ENCODE results near the gene ELOVL7.
"Not testable (repeated sequence)": the region's sequence is repeated elsewhere in the genome, so short reads cannot be mapped to it uniquely, and the experiment has no call there.

ELOVL7 gene

DNA sequence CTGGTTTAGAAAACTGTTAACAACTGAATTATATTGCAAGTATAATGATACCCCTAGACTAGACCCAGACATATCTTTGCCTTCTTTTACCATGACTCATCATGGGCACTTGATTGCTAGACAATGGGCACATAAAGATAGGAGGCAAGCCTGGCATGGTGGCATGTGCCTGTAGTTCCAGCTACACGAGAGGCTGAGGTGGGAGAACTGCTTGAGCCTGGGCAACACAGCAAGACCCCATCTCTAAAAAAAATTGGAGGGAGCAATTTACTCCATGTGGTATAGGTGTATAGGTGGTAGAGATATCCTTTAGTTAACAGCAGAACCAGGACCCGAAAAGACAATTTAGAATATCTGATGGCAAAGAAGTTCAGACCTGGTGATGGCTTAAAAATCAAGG is 51.6 kb downstream of the ELOVL7 start:
- no peak for DNase-seq

DNA sequence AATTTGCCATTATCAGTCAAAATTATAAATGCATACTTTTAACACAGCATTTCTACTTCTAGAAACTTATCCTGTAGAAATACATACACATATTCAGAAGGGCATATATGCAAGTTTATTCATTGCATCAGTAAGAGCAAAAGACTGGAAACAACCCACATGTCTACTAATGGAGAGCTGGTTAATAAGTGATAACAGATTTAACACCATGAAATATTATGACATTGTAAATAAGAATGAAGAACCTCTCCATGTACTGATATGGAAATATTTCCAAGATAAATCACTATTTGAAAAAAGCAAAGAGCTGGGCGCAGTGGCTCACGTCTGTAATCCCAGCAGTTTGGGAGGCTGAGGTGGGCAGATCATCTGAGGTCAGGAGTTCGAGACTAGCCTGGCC is 54.5 kb downstream of the ELOVL7 start:
- DNase-seq, result no peak

DNA sequence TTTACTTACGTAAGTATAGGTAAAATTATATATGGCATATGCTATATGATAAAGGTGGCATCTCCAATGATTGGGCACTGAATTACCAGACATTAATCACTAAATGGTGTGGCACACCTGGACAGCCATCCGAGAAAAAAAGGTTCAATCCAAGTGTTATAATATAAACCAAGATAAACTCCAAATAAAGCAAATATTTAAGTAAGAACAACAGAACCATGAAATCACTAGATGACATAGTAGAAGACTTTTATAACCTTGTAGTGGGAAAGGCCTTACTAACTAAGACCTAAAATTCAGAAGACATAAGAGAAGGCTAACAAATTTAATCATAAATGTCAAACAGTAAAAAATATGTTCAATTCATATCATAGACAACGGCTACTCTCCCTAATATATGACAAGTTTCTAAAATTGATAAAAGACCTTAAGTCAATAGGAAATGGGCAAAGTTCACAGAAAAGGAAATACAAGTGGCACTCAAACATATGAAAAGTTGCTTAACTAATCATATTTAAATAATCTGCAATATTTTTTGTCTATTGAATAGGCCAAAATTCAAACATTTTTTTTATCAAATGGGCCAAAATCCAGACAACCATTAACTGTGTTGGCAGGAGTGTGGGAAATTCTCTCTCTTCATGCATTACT is 55.1 kb downstream of the ELOVL7 start:
- no peak for DNase-seq

DNA sequence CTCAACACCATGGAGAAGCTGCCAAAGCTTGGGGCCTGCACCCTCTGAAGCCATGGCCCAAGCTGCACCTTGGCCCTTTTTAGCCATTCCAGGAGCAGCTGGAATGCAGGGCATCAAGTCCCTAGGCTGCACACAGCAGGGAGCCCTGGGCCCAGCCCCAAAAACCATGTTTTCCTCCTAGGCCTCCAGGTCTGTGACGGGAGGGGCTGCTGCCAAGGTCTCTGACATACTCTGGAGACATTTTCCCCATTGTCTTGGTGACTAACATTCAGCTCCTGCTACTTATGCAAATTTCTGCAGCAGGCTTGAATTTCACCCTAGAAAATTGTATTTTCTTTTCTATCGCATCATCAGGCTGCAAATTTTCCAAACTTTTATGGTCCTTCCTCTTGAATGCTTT is 64.6 kb downstream of the ELOVL7 start:
- DNase-seq, result no peak

DNA sequence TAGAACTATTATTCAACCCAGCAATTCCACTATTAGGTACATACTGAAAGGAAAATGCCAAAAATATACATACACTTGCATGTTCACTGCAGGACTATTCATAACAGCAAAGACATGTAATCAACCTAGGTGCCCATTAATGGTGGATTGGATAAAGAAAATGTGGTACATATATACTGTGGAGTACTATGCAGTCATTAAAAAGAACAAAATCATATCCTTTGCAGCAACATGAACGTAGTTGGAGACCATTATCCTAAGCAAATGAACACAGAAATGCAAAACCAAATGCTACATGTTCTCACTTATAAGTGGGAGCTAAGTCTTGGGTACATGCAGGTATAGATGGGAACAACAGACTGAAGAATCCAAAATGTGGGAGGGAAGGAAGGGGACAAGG is 67.7 kb downstream of the ELOVL7 start:
- no peak for DNase-seq

DNA sequence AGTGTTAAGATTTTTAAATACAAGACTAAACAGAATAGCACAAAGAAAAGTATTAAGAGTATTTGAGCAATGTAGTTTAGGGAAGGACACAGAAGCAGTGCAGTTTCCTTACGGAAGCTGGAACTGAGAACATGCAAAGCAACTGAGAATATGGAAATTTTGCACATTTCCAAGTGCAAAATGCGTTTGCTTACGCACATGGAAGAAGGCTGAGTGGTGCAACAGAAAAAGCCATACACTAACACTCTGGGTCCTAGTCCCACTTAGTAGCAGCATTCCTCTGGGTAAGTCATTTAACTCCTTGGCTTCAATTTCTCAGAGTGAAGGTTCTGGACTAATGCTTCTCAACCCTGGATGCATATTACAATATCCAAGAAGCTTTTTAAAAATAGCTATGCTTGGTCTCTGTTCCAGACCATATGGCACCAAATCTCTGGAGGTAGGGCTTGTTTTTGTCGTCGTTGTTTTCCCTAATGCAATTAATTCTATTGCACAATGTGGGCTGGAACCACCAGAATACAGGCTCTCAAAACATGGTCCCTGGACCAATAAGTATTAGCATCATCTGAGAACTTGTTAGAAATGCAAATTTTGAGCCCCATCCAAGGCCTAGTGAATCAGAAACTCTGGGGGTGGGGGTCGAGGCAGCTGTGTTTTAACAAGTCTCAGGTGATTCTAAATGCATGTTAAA is 78.9 kb downstream of the ELOVL7 start:
- no peak for DNase-seq

DNA sequence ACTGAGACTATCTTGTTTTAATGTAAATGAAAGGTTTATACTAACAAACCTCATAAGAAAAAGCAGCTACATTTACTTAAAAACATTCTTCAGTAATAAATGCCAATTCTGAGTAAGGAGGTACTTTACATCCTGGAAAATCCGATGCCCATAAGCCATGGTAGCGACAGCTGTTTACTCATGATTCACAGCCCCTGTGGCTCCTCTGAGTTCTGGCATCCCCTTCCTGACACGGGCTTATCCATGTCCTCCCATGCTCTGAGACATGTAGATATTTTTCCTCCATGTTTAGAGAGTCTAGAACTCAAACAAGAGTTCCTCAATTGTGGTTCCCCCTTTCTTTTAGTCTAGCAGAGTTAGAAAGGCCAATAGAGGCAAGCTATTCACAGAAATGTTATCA is 81.0 kb downstream of the ELOVL7 start:
- DNase-seq, result no peak

DNA sequence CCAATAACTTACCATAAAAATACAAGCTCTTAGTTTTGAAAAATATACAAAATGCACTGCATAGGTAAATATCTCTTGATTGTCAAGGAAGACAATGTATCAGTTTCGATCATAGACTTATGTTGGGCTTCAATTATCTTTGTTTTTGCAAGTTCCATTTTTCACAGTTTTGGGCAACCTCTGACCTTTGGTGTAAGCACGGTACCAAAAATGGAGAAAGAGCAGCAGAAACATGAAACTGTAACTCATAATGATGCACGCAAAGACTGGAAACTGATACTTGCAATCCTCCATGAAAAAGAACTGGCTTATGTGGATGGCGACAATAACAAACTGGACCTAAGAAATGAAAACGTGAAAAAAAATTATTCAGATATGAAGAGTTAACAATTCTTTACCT is 89.6 kb downstream of the ELOVL7 start:
- no peak for DNase-seq

DNA sequence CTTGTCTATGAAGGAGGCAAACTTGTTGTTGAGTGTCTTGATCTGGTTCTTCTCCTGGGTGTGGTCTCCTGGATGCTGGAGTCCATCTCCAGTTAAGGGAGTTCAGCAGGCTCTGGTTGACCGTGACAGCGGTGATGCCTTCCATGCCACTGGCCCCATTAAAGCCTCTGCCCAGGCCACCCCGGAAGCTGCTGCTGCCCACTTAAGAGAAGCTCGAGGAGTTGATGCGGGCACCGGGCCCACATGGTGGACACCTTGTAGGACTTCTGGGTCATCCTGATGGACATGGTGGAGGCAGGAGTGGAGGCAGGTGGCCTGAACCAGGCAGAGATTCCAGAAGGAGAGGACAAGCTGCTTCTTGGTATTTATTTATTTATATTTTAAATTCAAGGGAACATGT is 99.4 kb downstream of the ELOVL7 start:
- DNase-seq, result no peak

DNA sequence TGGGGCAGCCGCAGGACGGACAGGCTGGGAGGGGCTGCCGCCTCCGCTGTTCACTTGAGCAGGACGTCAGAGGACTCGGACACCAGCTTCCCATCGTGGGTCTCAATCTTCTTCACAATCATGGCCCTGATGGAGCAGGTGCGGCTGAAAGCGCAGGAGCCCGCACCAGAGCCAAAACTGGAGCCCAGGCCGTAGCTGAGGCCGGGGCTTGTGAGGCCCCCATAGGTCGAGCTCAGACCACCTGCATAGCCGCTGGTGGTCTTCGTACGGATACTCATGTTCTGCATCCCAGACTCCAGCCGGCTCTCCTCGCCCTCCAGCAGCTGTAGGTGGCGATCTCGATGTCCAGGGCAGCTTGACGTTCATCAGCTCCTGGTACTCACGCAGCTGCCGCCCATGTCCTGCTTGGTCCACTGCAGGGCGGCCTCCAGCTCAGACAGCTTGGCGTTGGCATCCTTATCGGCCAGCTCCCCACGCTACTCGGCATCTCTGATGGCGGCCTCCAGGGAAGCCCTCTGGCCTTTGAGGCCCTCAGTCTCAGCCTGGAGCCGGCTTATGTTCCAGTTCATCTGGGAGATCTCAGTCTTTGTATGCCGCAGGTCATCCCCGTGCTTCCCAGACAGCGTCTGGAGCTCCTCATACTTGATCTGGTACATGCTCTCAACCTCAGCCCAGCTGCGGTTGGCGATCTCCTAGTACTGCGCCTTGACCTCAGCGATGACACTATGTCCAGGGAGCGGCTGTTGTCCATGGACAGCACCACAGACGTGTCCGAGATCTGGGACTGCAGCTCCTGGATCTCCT is 100.4 kb downstream of the ELOVL7 start:
- no peak for DNase-seq

DNA sequence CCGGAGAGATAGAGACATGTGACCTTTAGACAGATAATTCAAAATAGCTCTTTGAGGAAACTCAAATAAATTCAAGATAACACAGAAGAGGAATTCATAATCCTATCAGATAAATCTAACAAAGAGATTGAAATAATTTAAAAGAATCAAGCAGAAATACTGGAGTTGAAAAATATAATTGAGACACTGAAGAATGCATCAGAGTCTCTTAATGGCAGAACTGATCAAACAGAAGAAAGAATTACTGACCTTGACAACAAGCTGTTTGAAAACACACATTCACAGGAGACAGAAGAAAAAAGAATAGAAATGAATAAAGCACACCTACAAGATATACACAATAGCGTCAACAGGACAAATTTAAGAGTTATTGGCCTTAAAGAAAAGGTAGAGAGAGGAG is 103.7 kb downstream of the ELOVL7 start:
- DNase-seq, result no peak

DNA sequence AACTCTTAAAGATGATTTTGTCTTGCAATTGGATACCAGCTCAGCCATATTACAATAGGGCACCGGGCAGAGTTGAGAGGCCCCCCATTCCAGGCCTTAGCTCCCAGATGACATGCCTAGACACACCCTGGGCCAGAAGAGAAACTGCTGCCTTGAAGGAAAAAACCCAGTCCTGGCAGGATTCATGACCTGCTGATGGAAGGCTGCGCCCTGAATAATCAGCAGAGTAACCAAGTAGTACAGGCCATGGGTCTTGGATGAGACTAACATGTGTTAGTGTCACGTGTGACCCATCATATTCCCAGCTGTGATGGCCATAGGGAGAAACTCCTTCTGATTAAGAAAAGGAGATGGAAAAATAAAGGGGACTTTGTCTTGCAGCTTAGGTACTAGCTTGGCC is 105.1 kb downstream of the ELOVL7 start:
- no peak for DNase-seq

DNA sequence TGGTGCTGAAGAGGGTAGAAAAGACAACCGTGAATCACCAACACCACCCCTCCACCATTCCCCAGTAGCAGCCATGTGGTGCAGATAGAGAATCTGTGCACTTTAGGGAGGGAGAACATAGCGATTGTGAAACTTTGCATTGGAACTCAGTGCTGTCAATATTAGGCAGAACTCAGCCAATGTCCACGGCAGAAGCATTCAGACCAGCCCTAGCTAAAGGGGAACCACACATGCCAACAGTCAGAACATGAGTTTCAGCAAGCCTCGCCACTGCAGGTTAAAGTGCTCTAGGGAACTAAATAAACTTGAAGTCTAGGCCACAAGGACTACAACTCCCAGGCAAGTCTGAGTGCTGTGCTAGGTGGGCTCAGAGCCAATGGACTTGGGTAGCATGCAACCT is 105.6 kb downstream of the ELOVL7 start:
- no peak for DNase-seq

DNA sequence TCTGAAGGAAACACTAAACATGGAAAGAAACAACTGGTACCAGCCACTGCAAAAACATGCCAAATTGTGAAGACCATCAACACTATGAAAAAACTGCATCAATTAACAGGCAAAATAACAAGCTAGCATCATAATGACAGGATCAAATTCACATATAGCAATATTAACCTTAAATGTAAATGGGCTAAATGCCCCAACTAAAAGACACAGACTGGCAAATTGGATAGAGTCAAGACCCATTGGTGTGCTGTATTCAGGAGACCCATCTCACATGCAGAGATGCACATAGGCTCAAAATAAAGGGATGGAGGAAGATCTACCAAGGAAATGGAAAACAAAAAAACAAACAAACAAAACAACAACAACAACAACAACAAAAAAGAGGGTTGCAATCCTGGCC is 113.2 kb downstream of the ELOVL7 start:
- not testable (repeated sequence) for DNase-seq

DNA sequence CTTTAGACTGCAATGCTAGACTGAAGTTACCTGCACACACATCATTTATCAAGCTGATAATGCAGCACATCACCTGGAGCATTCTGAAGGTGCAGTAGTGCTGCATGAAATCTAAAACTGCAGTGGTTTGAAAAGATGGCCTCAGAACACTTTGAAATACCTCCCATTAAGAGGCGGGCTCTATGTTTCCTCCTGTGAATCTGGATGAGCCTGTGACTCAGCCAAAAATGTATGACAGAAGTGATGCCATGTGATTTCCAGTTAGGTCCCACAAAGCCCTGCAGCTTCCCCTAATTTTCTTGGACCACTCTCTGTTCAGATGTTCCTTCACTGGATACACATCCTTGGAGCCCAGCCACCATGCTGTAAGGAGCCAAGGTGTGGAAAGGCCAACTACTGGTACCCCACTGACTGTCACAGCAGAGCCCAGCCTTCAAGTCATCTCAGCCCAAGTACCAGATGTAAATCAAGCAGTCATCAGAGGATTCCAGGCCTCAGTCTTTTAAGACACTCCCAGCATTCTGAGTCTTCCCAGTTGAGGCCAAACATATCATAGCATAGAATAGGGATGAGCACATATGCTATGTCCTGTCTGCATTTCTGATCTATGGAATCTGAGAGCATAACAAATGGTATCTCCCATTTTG is 116.9 kb downstream of the ELOVL7 start:
- DNase-seq, result no peak

DNA sequence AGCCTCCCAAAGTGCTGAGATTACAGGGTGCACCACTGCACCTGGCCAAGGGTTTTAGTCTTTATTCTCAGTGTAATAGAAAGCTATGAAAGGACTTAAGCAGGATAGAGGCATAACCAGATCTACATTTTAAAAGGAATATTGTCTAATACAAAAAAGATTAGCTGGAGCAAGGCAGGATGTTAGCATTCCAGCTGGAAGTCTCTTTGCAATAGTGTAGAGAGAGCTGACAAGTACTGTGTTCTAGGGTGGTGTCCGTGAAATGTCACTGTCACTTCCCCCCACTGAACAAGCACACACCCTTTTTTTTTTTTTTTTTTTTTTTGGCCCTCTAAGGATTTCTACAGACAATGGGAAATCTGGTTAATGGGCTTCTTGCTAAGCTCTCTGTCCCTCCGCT is 119.9 kb downstream of the ELOVL7 start:
- no peak for DNase-seq

DNA sequence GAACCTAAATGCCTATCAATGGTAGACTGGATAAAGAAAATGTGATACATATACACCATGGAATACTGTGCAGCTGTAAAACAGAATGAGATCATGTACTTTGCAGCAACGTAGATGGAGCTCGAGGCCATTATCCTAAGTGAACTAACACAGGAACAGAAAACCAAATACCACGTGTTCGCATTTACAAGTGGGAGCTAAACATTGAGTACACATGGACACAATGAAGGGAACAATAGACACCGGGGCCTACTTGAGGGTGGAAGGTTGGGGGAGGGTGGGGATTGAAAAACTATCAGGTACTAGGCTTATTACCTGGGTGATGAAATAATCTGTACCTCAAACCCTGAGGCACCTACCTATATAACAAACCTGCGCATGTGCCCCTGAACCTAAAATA is 121.7 kb downstream of the ELOVL7 start:
- DNase-seq, result peak; percentile 69

DNA sequence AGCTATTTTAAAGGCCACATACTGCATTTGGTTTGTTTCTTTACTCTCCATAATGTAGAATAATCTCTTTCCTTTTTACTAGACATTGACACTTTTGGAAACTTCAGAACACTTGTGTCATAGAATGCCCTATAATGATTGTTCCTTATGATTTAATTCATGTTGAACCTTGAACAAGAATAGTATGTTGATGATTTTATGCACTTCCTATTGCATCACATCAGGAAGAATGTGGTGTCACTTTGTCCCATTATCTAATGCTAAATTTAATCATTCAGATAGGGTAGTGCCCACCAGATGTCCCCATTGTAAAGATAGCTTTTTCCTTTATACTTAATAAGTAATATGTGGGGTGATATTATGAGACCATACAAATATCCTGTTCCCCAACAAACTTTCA is 124.7 kb downstream of the ELOVL7 start:
- DNase-seq, result no peak

DNA sequence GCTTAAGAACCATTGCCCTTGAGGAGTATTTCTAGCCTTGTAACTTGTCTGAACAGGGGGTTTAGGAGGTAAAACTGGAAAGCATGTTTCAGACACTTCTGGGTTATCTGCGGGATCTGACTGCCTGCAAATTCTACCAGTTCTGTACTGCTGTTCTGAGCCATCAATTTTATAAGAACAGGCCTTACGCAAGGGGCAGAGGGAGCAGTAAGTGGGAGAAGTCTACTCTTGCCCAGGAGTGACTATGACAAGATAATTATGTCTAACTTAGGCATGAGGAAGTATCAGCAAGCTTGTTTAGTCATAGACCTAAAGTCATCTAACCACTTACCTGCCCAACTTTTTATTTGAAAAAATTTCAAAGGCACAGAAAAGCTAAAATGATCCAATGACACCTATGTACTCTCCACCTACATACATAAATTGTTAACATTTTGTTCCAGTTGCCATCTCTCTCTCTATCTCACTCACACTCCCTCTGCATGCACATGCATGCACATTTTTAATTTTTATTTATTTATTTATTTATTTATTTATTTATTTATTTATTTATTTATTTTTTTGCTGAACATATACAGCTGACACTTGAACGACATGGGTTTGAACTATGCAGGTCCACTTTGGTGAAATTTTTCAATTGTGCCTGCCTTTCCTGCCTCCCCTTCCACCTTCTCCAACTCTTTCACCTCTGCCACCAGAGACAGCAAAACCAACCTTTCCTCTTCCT is 125.7 kb downstream of the ELOVL7 start:
- DNase-seq, result no peak

DNA sequence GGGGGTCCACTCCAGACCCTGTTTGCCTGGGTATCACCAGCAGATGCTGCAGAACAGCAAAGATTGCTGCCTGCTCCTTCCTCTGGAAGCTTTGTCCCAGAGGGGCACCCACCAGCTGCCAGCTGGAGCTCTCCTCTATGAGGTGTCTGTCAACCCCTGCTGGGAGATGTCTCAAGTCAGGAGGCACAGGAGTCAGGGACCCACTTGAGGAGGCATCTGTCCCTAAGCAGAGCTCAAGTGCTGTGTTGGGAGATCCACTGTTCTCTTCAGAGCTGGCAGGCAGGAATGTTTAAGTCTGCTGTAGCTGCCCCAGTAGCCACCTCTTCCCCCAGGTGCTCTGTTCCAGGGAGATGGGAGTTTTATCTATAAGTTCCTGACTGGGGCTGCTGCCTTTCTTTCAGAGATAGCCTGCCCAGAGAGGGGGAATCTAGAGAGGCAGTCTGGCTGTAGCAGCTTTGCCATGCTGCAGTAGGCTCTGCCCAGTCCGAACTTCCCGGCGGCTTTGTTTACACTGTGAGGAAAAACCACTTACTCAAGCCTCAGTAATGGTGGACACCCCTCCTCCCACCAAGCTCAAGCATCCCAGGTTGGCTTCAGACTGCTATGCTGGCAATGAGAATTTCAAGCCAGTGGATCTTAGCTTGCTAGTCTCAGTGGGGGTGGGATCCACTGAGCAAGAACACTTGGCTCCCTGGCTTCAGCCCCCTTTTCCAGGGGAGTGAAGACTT is 128.7 kb downstream of the ELOVL7 start:
- DNase-seq, result not testable (repeated sequence)

DNA sequence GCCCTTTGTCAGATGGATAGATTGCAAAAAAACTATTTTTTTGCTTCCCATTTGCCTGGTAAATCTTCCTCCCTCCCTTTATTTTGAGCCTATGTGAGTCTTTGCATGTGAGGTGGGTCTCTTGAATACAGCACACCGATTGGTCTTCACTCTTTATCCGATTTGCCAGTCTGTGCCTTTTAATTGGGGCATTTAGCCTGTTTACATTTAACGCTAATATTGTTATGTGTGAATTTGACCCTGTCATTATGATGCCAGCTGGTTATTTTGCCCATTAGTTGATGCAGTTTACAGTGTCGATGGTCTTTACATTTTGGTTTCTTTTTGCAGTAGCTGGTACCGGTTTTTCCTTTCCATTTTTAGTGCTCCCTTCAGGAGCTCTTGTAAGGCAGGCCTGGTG is 131.1 kb downstream of the ELOVL7 start:
- DNase-seq, result no peak

DNA sequence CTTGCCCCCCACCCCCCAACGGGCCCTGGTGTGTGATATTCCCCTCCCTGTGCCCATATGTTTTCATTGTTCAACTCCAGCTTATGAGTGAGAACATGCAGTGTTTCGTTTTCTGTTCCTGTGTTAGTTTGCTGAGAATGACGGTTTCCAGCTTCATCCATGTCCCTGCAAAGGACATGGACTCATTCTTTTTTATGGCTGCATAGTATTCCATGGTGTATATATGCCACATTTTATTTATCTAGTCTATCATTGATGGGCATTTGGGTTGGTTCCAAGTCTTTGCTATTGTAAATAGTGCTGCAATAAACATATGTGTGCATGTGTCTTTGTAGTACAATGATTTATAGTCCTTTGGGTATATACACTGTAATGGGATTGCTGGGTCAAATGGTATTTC is 132.2 kb downstream of the ELOVL7 start:
- not testable (repeated sequence) for DNase-seq
